H9 (cell line): ENCODE data around the gene HOXD4. TPM values are rescaled to one million over a fixed set of nuclear protein-coding genes. Genes with fewer than 3 reads are reported as not detected.

ENCODE experiments used
- DNase-seq: peaks from one replicate; pipeline ENCODE4 v3.0.0-alpha.2; 2017
- H2AFZ ChIP-seq: one replicate; pipeline ENCODE4 v1.6.1; 2013; ENCODE audit warnings: mild to moderate bottlenecking, low read length, control low read depth, moderate library complexity
- H2AK5ac ChIP-seq: 2 replicates; pipeline ENCODE4 v1.6.1; 2013; ENCODE audit warnings: low read length, control low read depth, mixed read lengths; ENCODE audit not compliant: insufficient read length
- H2BK120ac ChIP-seq: one replicate; pipeline ENCODE4 v1.6.1; 2013; ENCODE audit warnings: low read depth, mild to moderate bottlenecking, low read length, control low read depth, inconsistent platforms; ENCODE audit not compliant: poor library complexity, severe bottlenecking
- H2BK12ac ChIP-seq: 2 replicates; pipeline ENCODE4 v1.6.1; 2013; ENCODE audit warnings: low read length, control low read depth, mixed read lengths, low read depth; ENCODE audit not compliant: insufficient read length
- H2BK15ac ChIP-seq: 2 replicates; pipeline ENCODE4 v1.6.1; 2013; ENCODE audit warnings: low read depth, low read length, control low read depth
- H2BK20ac ChIP-seq: one replicate; pipeline ENCODE4 v1.6.1; 2013; ENCODE audit warnings: low read depth, mild to moderate bottlenecking, low read length, control low read depth, inconsistent platforms; ENCODE audit not compliant: poor library complexity, severe bottlenecking
- H2BK5ac ChIP-seq: 2 replicates; pipeline ENCODE4 v1.6.1; 2013; ENCODE audit warnings: low read length, control low read depth, mixed read lengths; ENCODE audit not compliant: insufficient read length
- H3K14ac ChIP-seq: 2 replicates; pipeline ENCODE4 v1.6.1; 2013; ENCODE audit warnings: low read length, control low read depth; ENCODE audit not compliant: insufficient read depth
- H3K18ac ChIP-seq: 2 replicates; pipeline ENCODE4 v1.6.1; 2013; ENCODE audit warnings: low read depth, mild to moderate bottlenecking, mixed read lengths, low read length, control low read depth; ENCODE audit not compliant: insufficient read length
- H3K23ac ChIP-seq: 2 replicates; pipeline ENCODE4 v1.6.1; 2013; ENCODE audit warnings: low read length, control low read depth, mixed read lengths, low read depth; ENCODE audit not compliant: insufficient read length
- H3K23me2 ChIP-seq: 2 replicates; pipeline ENCODE4 v1.6.1; 2013; ENCODE audit warnings: low read depth, mild to moderate bottlenecking, mixed read lengths, low read length, control low read depth; ENCODE audit not compliant: insufficient read length, poor library complexity, severe bottlenecking
- H3K27ac ChIP-seq: 2 replicates; pipeline ENCODE4 v1.5.1; 2013; ENCODE audit warnings: low read length, control low read depth, mixed read lengths, low read depth; ENCODE audit not compliant: insufficient read length
- H3K27me3 ChIP-seq: 2 replicates; pipeline ENCODE4 v1.6.1; 2013; ENCODE audit warnings: low read length, control low read depth, inconsistent platforms; ENCODE audit not compliant: insufficient read depth
- H3K4ac ChIP-seq: 2 replicates; pipeline ENCODE4 v1.6.1; 2013; ENCODE audit warnings: low read depth, mild to moderate bottlenecking, control low read depth, inconsistent platforms, low read length, moderate library complexity
- H3K4me1 ChIP-seq: 2 replicates; pipeline ENCODE4 v1.6.1; 2013; ENCODE audit warnings: low read length, control low read depth, inconsistent platforms; ENCODE audit not compliant: insufficient read depth
- H3K4me2 ChIP-seq: 2 replicates; pipeline ENCODE4 v1.6.1; 2013; ENCODE audit warnings: low read length, control low read depth, mixed read lengths; ENCODE audit not compliant: insufficient read length, insufficient read depth
- H3K56ac ChIP-seq: 2 replicates; pipeline ENCODE4 v1.6.1; 2013; ENCODE audit warnings: low read depth, mild to moderate bottlenecking, mixed read lengths, low read length, control low read depth; ENCODE audit not compliant: insufficient read length
- H3K79me1 ChIP-seq: 2 replicates; pipeline ENCODE4 v1.6.1; 2013; ENCODE audit warnings: low read depth, mild to moderate bottlenecking, moderate library complexity, low read length, control low read depth, inconsistent platforms; ENCODE audit not compliant: insufficient read depth, poor library complexity, severe bottlenecking
- H3K79me2 ChIP-seq: 2 replicates; pipeline ENCODE4 v1.6.1; 2013; ENCODE audit warnings: low read length, control low read depth, inconsistent platforms; ENCODE audit not compliant: insufficient read depth
- H3K9ac ChIP-seq: 2 replicates; pipeline ENCODE4 v1.6.1; 2013; ENCODE audit warnings: low read length, control low read depth, mixed read lengths; ENCODE audit not compliant: insufficient read length; ENCODE audit errors: extremely low read depth
- H3K9me3 ChIP-seq: one replicate; pipeline ENCODE4 v1.6.1; 2013; ENCODE audit warnings: low read depth, low read length, inconsistent platforms; ENCODE audit not compliant: control insufficient read depth
- H3T11ph ChIP-seq: one replicate; pipeline ENCODE4 v1.6.1; 2013; ENCODE audit warnings: mild to moderate bottlenecking, low read length, control low read depth, inconsistent platforms
- H4K20me1 ChIP-seq: one replicate; pipeline ENCODE4 v1.6.1; 2013; ENCODE audit not compliant: control insufficient read depth, insufficient read length, insufficient read depth
- H4K5ac ChIP-seq: 2 replicates; pipeline ENCODE4 v1.6.1; 2013; ENCODE audit warnings: low read depth, mild to moderate bottlenecking, mixed read lengths, low read length, control low read depth; ENCODE audit not compliant: insufficient read length
- H4K8ac ChIP-seq: replicated peaks from 2 replicates; pipeline ENCODE4 v1.6.1; 2013; ENCODE audit warnings: low read length, control low read depth, mixed read lengths, low read depth; ENCODE audit not compliant: insufficient read length
- H4K91ac ChIP-seq: 2 replicates; pipeline ENCODE4 v1.6.1; 2013; ENCODE audit warnings: low read depth, mild to moderate bottlenecking, moderate library complexity, mixed read lengths, low read length, control low read depth; ENCODE audit not compliant: insufficient read length
- H3K27ac Mint-ChIP-seq, 3 experiments: 2 replicates in 2 of 3; 3 replicates in 1 of 3; pipeline ENCODE4 v1.8.0; 2020 to 2021; ENCODE audit warnings: mixed read lengths in 3 of 3, mild to moderate bottlenecking in 1 of 3, moderate library complexity in 1 of 3
- H3K27me3 Mint-ChIP-seq: 2 replicates; pipeline ENCODE4 v1.8.0; 2021; ENCODE audit warnings: low read depth, mild to moderate bottlenecking, moderate library complexity, mixed read lengths
- H3K36me3 Mint-ChIP-seq, 3 experiments: 2 replicates in 2 of 3; 3 replicates in 1 of 3; pipeline ENCODE4 v1.8.0; 2020 to 2021; ENCODE audit warnings: low read depth in 3 of 3, mixed read lengths in 3 of 3; ENCODE audit not compliant: insufficient read depth in 1 of 3
- H3K4me1 Mint-ChIP-seq, 2 experiments: 2 replicates each; pipeline ENCODE4 v1.8.0; 2020; ENCODE audit warnings: mixed read lengths in 2 of 2
- H3K4me3 Mint-ChIP-seq, 2 experiments: 2 replicates in 1 of 2; 3 replicates in 1 of 2; pipeline ENCODE4 v1.8.0; 2020 to 2021; ENCODE audit warnings: mild to moderate bottlenecking in 2 of 2, mixed read lengths in 2 of 2, moderate library complexity in 1 of 2
- H3K9me3 Mint-ChIP-seq, 2 experiments: 2 replicates in 1 of 2; 3 replicates in 1 of 2; pipeline ENCODE4 v1.8.0; 2020; ENCODE audit warnings: mild to moderate bottlenecking in 2 of 2, mixed read lengths in 2 of 2, moderate library complexity in 1 of 2
- CTCF ChIP-seq: fragments of 200-600 bp; sonication (generic); conservative IDR thresholded peaks from 3 replicates; pipeline ENCODE4 v1.8.0; 2021; ENCODE audit warnings: antibody characterized with exemption, mild to moderate bottlenecking
- WGBS: extraction: QIAGEN DNeasy Blood & Tissue Kit; methylation state at CpG from one replicate; pipeline ENCODE4 v1.1.7; 2013; ENCODE audit warnings: missing lambda C conversion rate, low lambda C conversion rate, mixed read lengths; ENCODE audit not compliant: insufficient read length; ENCODE audit errors: extremely low coverage; 5-methylcytosine and 5-hydroxymethylcytosine counted together
- total RNA-seq: library from RNA; stranded (reverse); gene quantifications from 2 replicates; pipeline ENCODE4 v1.2.1, GENCODE V29; 2021

HOXD4 gene
- total RNA-seq, 1 experiment from 2014 or later, result not detected

DNA sequence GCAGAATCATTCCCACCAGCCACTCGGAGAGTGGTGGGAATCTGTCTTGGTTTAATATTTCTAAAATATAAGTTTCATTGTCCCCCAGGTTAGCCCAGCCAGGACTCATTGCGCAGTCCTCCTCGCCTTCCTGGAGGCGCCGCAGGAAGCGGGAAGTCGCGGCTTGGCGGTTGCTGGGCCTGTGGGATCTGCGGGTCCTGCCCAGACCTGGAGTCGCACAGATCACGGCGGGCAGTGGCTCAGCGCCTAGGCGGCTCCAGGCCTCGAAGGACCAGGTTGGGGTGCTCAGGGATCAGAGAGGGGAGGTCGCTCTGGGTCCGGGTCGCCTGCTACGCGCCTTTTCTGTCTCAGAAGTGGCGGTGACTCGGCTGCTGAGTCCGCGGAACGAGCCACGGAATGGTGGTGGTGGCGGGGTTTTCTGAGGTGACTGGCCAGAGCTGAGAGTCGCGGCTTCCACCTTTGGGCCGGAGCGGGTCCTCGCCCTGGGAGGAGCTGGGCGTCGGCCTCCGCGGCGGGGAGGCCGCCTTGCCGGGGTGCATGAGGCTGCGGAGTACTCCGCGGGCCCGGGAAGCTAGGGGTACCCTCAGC lies 8.4 kb downstream of the HOXD4 start:
- TF ChIP-seq CTCF, result no peak
- Histone ChIP-seq H2BK120ac (no peak overlapping the region), H3K4me2 (peak overlapping the region; percentile 9), H3K9ac (no peak overlapping the region), H4K5ac (no peak overlapping the region), H2BK15ac (no peak overlapping the region), H3K23me2 (no peaks in the 10 kb centered on the region), H3K18ac (no peak overlapping the region), H2BK12ac (no peak overlapping the region), H2AFZ (no peak overlapping the region), H3K9me3 (no peaks in the 10 kb centered on the region), H3K27me3 (peaks cover 100% of the 10 kb centered on the region), H3K79me1 (no peaks in the 10 kb centered on the region), H3K23ac (no peak overlapping the region), H3K4me1 (no peaks in the 10 kb centered on the region), H2BK5ac (no peak overlapping the region), H3K4ac (no peak overlapping the region), H3K56ac (no peak overlapping the region), H2AK5ac (no peak overlapping the region), H3K79me2 (no peaks in the 10 kb centered on the region), H4K20me1 (peaks cover 2% of the 10 kb centered on the region), H3T11ph (no peak overlapping the region), H4K8ac (no peak overlapping the region), H3K27ac (no peak overlapping the region), H2BK20ac (no peak overlapping the region), H4K91ac (no peak overlapping the region), H3K14ac (no peak overlapping the region)
- no peak overlapping the region for H3K27ac Mint-ChIP-seq
- DNase-seq, result no peak
- no peaks in the 10 kb centered on the region; a peak in 1 of 7 replicates for H3K36me3 Mint-ChIP-seq
- H3K4me3 Mint-ChIP-seq, result no peak overlapping the region
- H3K9me3 Mint-ChIP-seq, result peaks cover 2 to 5% of the 10 kb centered on the region in 2 experiments; a peak in 3 of 5 replicates
- peaks cover 100% of the 10 kb centered on the region for H3K27me3 Mint-ChIP-seq
- WGBS, result no CpG with 5 or more reads among the region's 44 CpGs
- peaks cover 6 to 38% of the 10 kb centered on the region in 2 experiments; a peak in 3 of 4 replicates for H3K4me1 Mint-ChIP-seq
